Activated naive CD8-positive, alpha-beta T cell treated with anti-CD3 and anti-CD28 coated beads for 36 hours (primary cell): ENCODE data around the gene MAP2K6. TPM values are rescaled to one million over a fixed set of nuclear protein-coding genes. Genes with fewer than 3 reads are reported as not detected.

Source experiments
- DNase-seq: peaks from one replicate; pipeline ENCODE4 v3.0.0; 2021
- H3K27ac Mint-ChIP-seq: one replicate; pipeline ENCODE4 v1.8.0; 2022; ENCODE audit warnings: mild to moderate bottlenecking, moderate library complexity, mixed read lengths
- H3K27me3 Mint-ChIP-seq: one replicate; pipeline ENCODE4 v1.8.0; 2022; ENCODE audit warnings: mild to moderate bottlenecking, mixed read lengths
- H3K36me3 Mint-ChIP-seq: one replicate; pipeline ENCODE4 v1.8.0; 2021; ENCODE audit warnings: mild to moderate bottlenecking, mixed read lengths
- H3K4me1 Mint-ChIP-seq: one replicate; pipeline ENCODE4 v1.8.0; 2021; ENCODE audit warnings: mixed read lengths
- H3K4me3 Mint-ChIP-seq: one replicate; pipeline ENCODE4 v1.8.0; 2022; ENCODE audit warnings: mild to moderate bottlenecking, moderate library complexity, mixed read lengths
- H3K9me3 Mint-ChIP-seq: one replicate; pipeline ENCODE4 v1.8.0; 2022; ENCODE audit warnings: mixed read lengths
- total RNA-seq, 2 experiments: library from RNA; stranded (reverse); gene quantifications; one replicate each; pipeline ENCODE4 v1.2.3, GENCODE V29; 2021

Gene MAP2K6
- total RNA-seq, 2 experiments from 2014 or later: 2.7 to 2.9 TPM

GRCh38 chr17:69574257-69575197 lies 160.0 kb downstream of the MAP2K6 start:
- DNase-seq: no peak
- Mint-ChIP-seq H3K36me3 (no peaks in the 10 kb centered on the region), H3K4me3 (no peak overlapping the region), H3K9me3 (no peaks in the 10 kb centered on the region), H3K27me3 (peaks cover 6% of the 10 kb centered on the region), H3K4me1 (no peaks in the 10 kb centered on the region), H3K27ac (no peak overlapping the region)

GRCh38 chr17:69575346-69575761 lies 160.9 kb downstream of the MAP2K6 start:
- Mint-ChIP-seq H3K27me3 (peaks cover 9% of the 10 kb centered on the region), H3K4me1 (no peaks in the 10 kb centered on the region), H3K27ac (no peak overlapping the region), H3K36me3 (no peaks in the 10 kb centered on the region), H3K9me3 (no peaks in the 10 kb centered on the region), H3K4me3 (no peak overlapping the region)
- DNase-seq: no peak

GRCh38 chr17:69577098-69577497 lies 162.6 kb downstream of the MAP2K6 start:
- Mint-ChIP-seq H3K27ac (no peak overlapping the region), H3K4me3 (no peak overlapping the region), H3K4me1 (peaks cover 8% of the 10 kb centered on the region), H3K27me3 (peaks cover 17% of the 10 kb centered on the region), H3K36me3 (no peaks in the 10 kb centered on the region), H3K9me3 (no peaks in the 10 kb centered on the region)
- DNase-seq: no peak

- Mint-ChIP-seq H3K4me1 (peaks cover 8% of the 10 kb centered on the region), H3K27ac (no peak overlapping the region), H3K27me3 (peaks cover 15% of the 10 kb centered on the region), H3K36me3 (no peaks in the 10 kb centered on the region), H3K9me3 (no peaks in the 10 kb centered on the region), H3K4me3 (no peak overlapping the region)
- no peak for DNase-seq
These were observed 164.0 kb downstream of the MAP2K6 start for GRCh38 chr17:69578385-69578936.

- H3K27me3 Mint-ChIP-seq: peaks cover 13% of the 10 kb centered on the region
- no peak overlapping the region for H3K4me3 Mint-ChIP-seq
- no peaks in the 10 kb centered on the region for H3K36me3 Mint-ChIP-seq
- peaks cover 8% of the 10 kb centered on the region for H3K4me1 Mint-ChIP-seq
- DNase-seq: no peak
- no peaks in the 10 kb centered on the region for H3K9me3 Mint-ChIP-seq
- H3K27ac Mint-ChIP-seq: no peak overlapping the region
These were observed 165.6 kb downstream of the MAP2K6 start for GRCh38 chr17:69579961-69580677.

GRCh38 chr17:69581061-69581961 lies 166.8 kb downstream of the MAP2K6 start:
- Mint-ChIP-seq H3K4me3 (peak overlapping the region; percentile 69), H3K27ac (no peak overlapping the region), H3K27me3 (peaks cover 13% of the 10 kb centered on the region), H3K9me3 (no peaks in the 10 kb centered on the region), H3K4me1 (peaks cover 8% of the 10 kb centered on the region), H3K36me3 (no peaks in the 10 kb centered on the region)
- DNase-seq: peak; percentile 10

- no peaks in the 10 kb centered on the region for H3K9me3 Mint-ChIP-seq
- H3K4me1 Mint-ChIP-seq: no peaks in the 10 kb centered on the region
- peaks cover 4% of the 10 kb centered on the region for H3K27me3 Mint-ChIP-seq
- no peak overlapping the region for H3K27ac Mint-ChIP-seq
- no peaks in the 10 kb centered on the region for H3K36me3 Mint-ChIP-seq
- no peak overlapping the region for H3K4me3 Mint-ChIP-seq
- DNase-seq: no peak
These were observed 173.8 kb downstream of the MAP2K6 start for GRCh38 chr17:69588316-69588715.

GRCh38 chr17:69588827-69589239 lies 174.3 kb downstream of the MAP2K6 start:
- DNase-seq: no peak
- H3K36me3 Mint-ChIP-seq: no peaks in the 10 kb centered on the region
- H3K9me3 Mint-ChIP-seq: no peaks in the 10 kb centered on the region
- peaks cover 4% of the 10 kb centered on the region for H3K27me3 Mint-ChIP-seq
- H3K4me1 Mint-ChIP-seq: no peaks in the 10 kb centered on the region
- H3K27ac Mint-ChIP-seq: no peak overlapping the region
- H3K4me3 Mint-ChIP-seq: no peak overlapping the region

GRCh38 chr17:69590671-69591070 lies 176.2 kb downstream of the MAP2K6 start:
- H3K4me1 Mint-ChIP-seq: no peaks in the 10 kb centered on the region
- H3K36me3 Mint-ChIP-seq: no peaks in the 10 kb centered on the region
- H3K4me3 Mint-ChIP-seq: no peak overlapping the region
- no peaks in the 10 kb centered on the region for H3K9me3 Mint-ChIP-seq
- no peak overlapping the region for H3K27ac Mint-ChIP-seq
- peaks cover 4% of the 10 kb centered on the region for H3K27me3 Mint-ChIP-seq
- no peak for DNase-seq

GRCh38 chr17:69592692-69593350 lies 178.3 kb downstream of the MAP2K6 start:
- Mint-ChIP-seq H3K27me3 (peaks cover 4% of the 10 kb centered on the region), H3K36me3 (no peaks in the 10 kb centered on the region), H3K4me3 (no peak overlapping the region), H3K9me3 (no peaks in the 10 kb centered on the region), H3K4me1 (no peaks in the 10 kb centered on the region), H3K27ac (no peak overlapping the region)
- no peak for DNase-seq

- Mint-ChIP-seq H3K36me3 (no peaks in the 10 kb centered on the region), H3K9me3 (no peaks in the 10 kb centered on the region), H3K4me1 (no peaks in the 10 kb centered on the region), H3K27ac (no peak overlapping the region), H3K27me3 (peaks cover 4% of the 10 kb centered on the region), H3K4me3 (no peak overlapping the region)
- DNase-seq: no peak
These were observed 178.8 kb downstream of the MAP2K6 start for GRCh38 chr17:69593351-69593715.

GRCh38 chr17:69593716-69594115 lies 179.2 kb downstream of the MAP2K6 start:
- peaks cover 4% of the 10 kb centered on the region for H3K27me3 Mint-ChIP-seq

GRCh38 chr17:69594641-69595040 lies 180.1 kb downstream of the MAP2K6 start:
- Mint-ChIP-seq H3K4me1 (no peaks in the 10 kb centered on the region), H3K27me3 (peaks cover 4% of the 10 kb centered on the region), H3K9me3 (no peaks in the 10 kb centered on the region), H3K36me3 (no peaks in the 10 kb centered on the region), H3K4me3 (no peak overlapping the region), H3K27ac (no peak overlapping the region)
- no peak for DNase-seq

More at GRCh38 chr17:69593716-69594115, 179.2 kb downstream of the MAP2K6 start:
- Mint-ChIP-seq H3K9me3 (no peaks in the 10 kb centered on the region), H3K4me1 (no peaks in the 10 kb centered on the region), H3K27ac (no peak overlapping the region), H3K36me3 (no peaks in the 10 kb centered on the region), H3K4me3 (no peak overlapping the region)
- no peak for DNase-seq

- no peak overlapping the region for H3K4me3 Mint-ChIP-seq
- no peaks in the 10 kb centered on the region for H3K9me3 Mint-ChIP-seq
- no peak for DNase-seq
- no peaks in the 10 kb centered on the region for H3K4me1 Mint-ChIP-seq
- H3K27ac Mint-ChIP-seq: no peak overlapping the region
- H3K27me3 Mint-ChIP-seq: peaks cover under 1% of the 10 kb centered on the region
- no peaks in the 10 kb centered on the region for H3K36me3 Mint-ChIP-seq
These were observed 181.6 kb downstream of the MAP2K6 start for GRCh38 chr17:69596141-69596540.
